GM23338 (cell line): Measurements from ENCODE around the gene MPPED1. TPM values are rescaled to one million over a fixed set of nuclear protein-coding genes. Genes with fewer than 3 reads are reported as not detected.

Experiments
- ATAC-seq: fragments of 200-7000 bp; cut with Tn5 transposase; 3 replicates; pipeline ENCODE4 v1.9.1; 2020
- DNase-seq: peaks from one replicate; pipeline ENCODE4 v3.0.0-alpha.2; 2015; ENCODE audit warnings: low spot score
- H2AFZ ChIP-seq: fragments of 200-600 bp; sonication (generic); 2 replicates; pipeline ENCODE4 v1.8.0; 2016; ENCODE audit warnings: antibody characterized with exemption, mild to moderate bottlenecking, moderate library complexity
- H3F3A ChIP-seq: fragments of 200-600 bp; sonication (generic); replicated peaks from 2 replicates; pipeline ENCODE4 v1.8.0; 2017; ENCODE audit warnings: antibody characterized with exemption, mixed run types, low read depth
- H3K27ac ChIP-seq: fragments of 200-600 bp; sonication (generic); 2 replicates; pipeline ENCODE4 v1.6.1; 2016; ENCODE audit warnings: low read depth
- H3K27me3 ChIP-seq: fragments of 200-600 bp; sonication (generic); 2 replicates; pipeline ENCODE4 v1.8.0; 2016; ENCODE audit warnings: mild to moderate bottlenecking, mixed run types, moderate library complexity; ENCODE audit not compliant: insufficient read depth
- H3K36me3 ChIP-seq: fragments of 200-600 bp; sonication (generic); 2 replicates; pipeline ENCODE4 v1.8.0; 2016; ENCODE audit warnings: mild to moderate bottlenecking; ENCODE audit not compliant: insufficient read depth
- H3K4me1 ChIP-seq: fragments of 200-600 bp; sonication (generic); 2 replicates; pipeline ENCODE4 v1.8.0; 2016; ENCODE audit warnings: mild to moderate bottlenecking, moderate library complexity; ENCODE audit not compliant: insufficient read depth
- H3K4me2 ChIP-seq: fragments of 200-600 bp; sonication (generic); 2 replicates; pipeline ENCODE4 v1.7.1; 2017; ENCODE audit warnings: mixed run types
- H3K4me3 ChIP-seq: fragments of 200-600 bp; sonication (generic); 2 replicates; pipeline ENCODE4 v1.6.1; 2016; ENCODE audit warnings: mixed run types
- H3K79me2 ChIP-seq: fragments of 200-600 bp; sonication (generic); replicated peaks from 2 replicates; pipeline ENCODE4 v1.8.0; 2017; ENCODE audit warnings: mild to moderate bottlenecking; ENCODE audit not compliant: insufficient read depth
- H3K9me2 ChIP-seq: fragments of 200-600 bp; sonication (generic); 2 replicates; pipeline ENCODE4 v1.8.0; 2017; ENCODE audit not compliant: insufficient read depth
- H4K20me1 ChIP-seq: fragments of 200-600 bp; sonication (generic); replicated peaks from 2 replicates; pipeline ENCODE4 v1.8.0; 2017; ENCODE audit warnings: mild to moderate bottlenecking; ENCODE audit not compliant: insufficient read depth
- H3K27ac Mint-ChIP-seq: 2 replicates; pipeline ENCODE4 v1.8.0; 2020; ENCODE audit warnings: inconsistent platforms, mild to moderate bottlenecking, moderate library complexity, mixed read lengths
- H3K27me3 Mint-ChIP-seq: 3 replicates; pipeline ENCODE4 v1.8.0; 2022; ENCODE audit warnings: low read depth, mild to moderate bottlenecking, moderate library complexity, mixed read lengths, inconsistent platforms; ENCODE audit not compliant: insufficient read depth, poor library complexity
- H3K36me3 Mint-ChIP-seq: 3 replicates; pipeline ENCODE4 v1.8.0; 2021; ENCODE audit warnings: low read depth, mild to moderate bottlenecking, inconsistent platforms, moderate library complexity, mixed read lengths
- H3K4me1 Mint-ChIP-seq: 3 replicates; pipeline ENCODE4 v1.8.0; 2020; ENCODE audit warnings: mild to moderate bottlenecking, inconsistent platforms, mixed read lengths
- H3K4me3 Mint-ChIP-seq: 3 replicates; pipeline ENCODE4 v1.8.0; 2021; ENCODE audit warnings: moderate library complexity, mild to moderate bottlenecking, inconsistent platforms, mixed read lengths
- H3K9me3 Mint-ChIP-seq: 3 replicates; pipeline ENCODE4 v1.8.0; 2020; ENCODE audit warnings: moderate library complexity, mild to moderate bottlenecking, inconsistent platforms, mixed read lengths
- CREB1 ChIP-seq: fragments of 250-450 bp; sonication (Bioruptor Pico); IDR thresholded peaks from 2 replicates; pipeline ENCODE4 v1.5.0; 2020; ENCODE audit warnings: low read depth, mild to moderate bottlenecking, moderate library complexity
- CTCF ChIP-seq, 2 experiments: fragments of 200-600 bp in 1 of 2; sonication (generic) in 1 of 2; conservative IDR thresholded peaks; 2 replicates each; pipeline versions ENCODE4 v1.5.1 to v1.6.1; 2016 to 2017; ENCODE audit warnings: antibody characterized with exemption in 2 of 2, low read depth in 2 of 2, mild to moderate bottlenecking in 2 of 2, moderate library complexity in 1 of 2
- ETS1 ChIP-seq: IDR thresholded peaks from 2 replicates; pipeline ENCODE4 v1.6.1; 2016; ENCODE audit warnings: antibody characterized with exemption
- EZH2 ChIP-seq: fragments of 200-600 bp; sonication (generic); IDR thresholded peaks from one replicate; pipeline ENCODE4 v1.8.0; 2017; ENCODE audit warnings: antibody characterized with exemption, mild to moderate bottlenecking, low read depth; ENCODE audit not compliant: unreplicated experiment
- EZH2phosphoT487 ChIP-seq: fragments of 200-600 bp; sonication (generic); IDR thresholded peaks from one replicate; pipeline ENCODE4 v1.8.1; 2018; ENCODE audit warnings: antibody characterized with exemption; ENCODE audit not compliant: unreplicated experiment
- JUNB ChIP-seq: IDR thresholded peaks from one replicate; pipeline ENCODE4 v1.6.1; 2016; ENCODE audit warnings: antibody characterized with exemption; ENCODE audit not compliant: unreplicated experiment
- NANOG ChIP-seq: IDR thresholded peaks from 2 replicates; pipeline ENCODE4 v1.6.1; 2016; ENCODE audit warnings: antibody characterized with exemption, borderline replicate concordance
- POLR2AphosphoS5 ChIP-seq: IDR thresholded peaks from 2 replicates; pipeline ENCODE4 v1.6.1; 2016; ENCODE audit warnings: antibody characterized with exemption, low read depth
- REST ChIP-seq: IDR thresholded peaks from one replicate; pipeline ENCODE4 v1.6.1; 2018; ENCODE audit warnings: antibody characterized with exemption; ENCODE audit not compliant: unreplicated experiment
- STAT1 ChIP-seq: IDR thresholded peaks from one replicate; pipeline ENCODE4 v1.6.1; 2016; ENCODE audit warnings: antibody characterized with exemption; ENCODE audit not compliant: unreplicated experiment
- ZNF114 ChIP-seq: fragments of 250-450 bp; sonication (Bioruptor Pico); IDR thresholded peaks from 2 replicates; pipeline ENCODE4 v1.5.0; 2020; ENCODE audit warnings: mild to moderate bottlenecking, moderate library complexity
- ZNF331 ChIP-seq: fragments of 250-450 bp; sonication (Bioruptor Pico); IDR thresholded peaks from 2 replicates; pipeline ENCODE4 v1.5.0; 2020; ENCODE audit warnings: low read depth, mild to moderate bottlenecking, moderate library complexity
- polyA plus RNA-seq: library from polyadenylated mRNA; unstranded; fragments of >200 nt; fragmentation: Nextera tagmentation; extraction: Ambion mirVana; gene quantifications from 2 replicates; pipeline ENCODE4 v1.2.1, GENCODE V29; 2016
- total RNA-seq: library from RNA; depleted of rRNA; stranded (reverse); fragments of >200 nt; shearing (Covaris generic); gene quantifications from 2 replicates; pipeline ENCODE4 v1.2.3, GENCODE V29; 2014
- TF ChIP-seq, protein P1 (sequence below): fragments of 250-450 bp; sonication (Bioruptor Pico); IDR thresholded peaks from 2 replicates; pipeline ENCODE4 v1.5.0; 2020; ENCODE audit warnings: mild to moderate bottlenecking, moderate library complexity

MPPED1 gene
- total and polyA plus RNA-seq, 2 experiments from 2014 or later, result 0.56 TPM; not detected in 1

DNA sequence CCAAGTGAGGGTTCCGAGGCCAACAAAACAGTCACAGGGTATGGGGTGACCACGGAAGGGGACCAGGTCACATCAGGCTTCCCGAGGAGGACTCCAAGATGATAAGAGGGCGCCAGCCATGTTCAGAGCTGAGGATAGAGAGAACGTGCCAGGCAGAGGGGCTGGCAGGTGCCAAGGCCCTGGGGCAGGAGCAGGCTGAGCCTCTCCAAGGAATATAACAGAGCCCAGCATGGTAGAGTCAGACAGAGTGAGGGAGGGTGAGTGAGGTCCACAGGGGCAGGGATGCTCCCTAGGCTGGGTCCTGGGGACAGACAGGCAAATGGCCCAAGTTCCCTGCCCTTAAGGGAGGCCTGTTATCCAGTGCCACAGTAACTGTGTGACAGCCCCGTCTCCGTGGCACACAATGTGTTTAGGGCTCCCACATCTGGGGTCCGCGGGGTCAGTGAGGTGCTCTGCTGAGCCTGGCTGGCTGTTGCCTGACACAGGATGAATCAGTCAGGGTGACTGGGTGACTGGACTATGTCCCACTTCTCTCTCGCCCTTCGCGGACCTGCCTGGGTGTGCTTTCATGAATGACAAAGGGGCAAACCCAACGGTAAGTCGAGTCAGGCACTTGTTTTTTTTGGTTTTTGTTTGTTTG, 105.3 kb downstream of the MPPED1 start:
- Histone ChIP-seq H3K4me2 (no peak overlapping the region), H3F3A (no peaks in the 10 kb centered on the region), H3K79me2 (no peaks in the 10 kb centered on the region), H4K20me1 (no peaks in the 10 kb centered on the region), H3K27me3 (no peaks in the 10 kb centered on the region), H2AFZ (no peak overlapping the region), H3K9me2 (no peaks in the 10 kb centered on the region), H3K27ac (no peak overlapping the region), H3K36me3 (no peaks in the 10 kb centered on the region), H3K4me3 (no peak overlapping the region), H3K4me1 (no peaks in the 10 kb centered on the region)
- Mint-ChIP-seq H3K4me1 (no peaks in the 10 kb centered on the region), H3K9me3 (no peaks in the 10 kb centered on the region; the same call in 2 of the 3 replicates), H3K4me3 (no peak overlapping the region), H3K36me3 (no peaks in the 10 kb centered on the region), H3K27me3 (peaks cover 2% of the 10 kb centered on the region), H3K27ac (no peak overlapping the region)
- TF ChIP-seq CTCF (conservative IDR thresholded peaks at IDR 0.05; ENCODE audit: low read depth in 2 of 2), result no peak
- TF ChIP-seq ETS1, result no peak
- TF ChIP-seq NANOG, result no peak
- no peak for TF ChIP-seq REST
- TF ChIP-seq, protein P1, sequence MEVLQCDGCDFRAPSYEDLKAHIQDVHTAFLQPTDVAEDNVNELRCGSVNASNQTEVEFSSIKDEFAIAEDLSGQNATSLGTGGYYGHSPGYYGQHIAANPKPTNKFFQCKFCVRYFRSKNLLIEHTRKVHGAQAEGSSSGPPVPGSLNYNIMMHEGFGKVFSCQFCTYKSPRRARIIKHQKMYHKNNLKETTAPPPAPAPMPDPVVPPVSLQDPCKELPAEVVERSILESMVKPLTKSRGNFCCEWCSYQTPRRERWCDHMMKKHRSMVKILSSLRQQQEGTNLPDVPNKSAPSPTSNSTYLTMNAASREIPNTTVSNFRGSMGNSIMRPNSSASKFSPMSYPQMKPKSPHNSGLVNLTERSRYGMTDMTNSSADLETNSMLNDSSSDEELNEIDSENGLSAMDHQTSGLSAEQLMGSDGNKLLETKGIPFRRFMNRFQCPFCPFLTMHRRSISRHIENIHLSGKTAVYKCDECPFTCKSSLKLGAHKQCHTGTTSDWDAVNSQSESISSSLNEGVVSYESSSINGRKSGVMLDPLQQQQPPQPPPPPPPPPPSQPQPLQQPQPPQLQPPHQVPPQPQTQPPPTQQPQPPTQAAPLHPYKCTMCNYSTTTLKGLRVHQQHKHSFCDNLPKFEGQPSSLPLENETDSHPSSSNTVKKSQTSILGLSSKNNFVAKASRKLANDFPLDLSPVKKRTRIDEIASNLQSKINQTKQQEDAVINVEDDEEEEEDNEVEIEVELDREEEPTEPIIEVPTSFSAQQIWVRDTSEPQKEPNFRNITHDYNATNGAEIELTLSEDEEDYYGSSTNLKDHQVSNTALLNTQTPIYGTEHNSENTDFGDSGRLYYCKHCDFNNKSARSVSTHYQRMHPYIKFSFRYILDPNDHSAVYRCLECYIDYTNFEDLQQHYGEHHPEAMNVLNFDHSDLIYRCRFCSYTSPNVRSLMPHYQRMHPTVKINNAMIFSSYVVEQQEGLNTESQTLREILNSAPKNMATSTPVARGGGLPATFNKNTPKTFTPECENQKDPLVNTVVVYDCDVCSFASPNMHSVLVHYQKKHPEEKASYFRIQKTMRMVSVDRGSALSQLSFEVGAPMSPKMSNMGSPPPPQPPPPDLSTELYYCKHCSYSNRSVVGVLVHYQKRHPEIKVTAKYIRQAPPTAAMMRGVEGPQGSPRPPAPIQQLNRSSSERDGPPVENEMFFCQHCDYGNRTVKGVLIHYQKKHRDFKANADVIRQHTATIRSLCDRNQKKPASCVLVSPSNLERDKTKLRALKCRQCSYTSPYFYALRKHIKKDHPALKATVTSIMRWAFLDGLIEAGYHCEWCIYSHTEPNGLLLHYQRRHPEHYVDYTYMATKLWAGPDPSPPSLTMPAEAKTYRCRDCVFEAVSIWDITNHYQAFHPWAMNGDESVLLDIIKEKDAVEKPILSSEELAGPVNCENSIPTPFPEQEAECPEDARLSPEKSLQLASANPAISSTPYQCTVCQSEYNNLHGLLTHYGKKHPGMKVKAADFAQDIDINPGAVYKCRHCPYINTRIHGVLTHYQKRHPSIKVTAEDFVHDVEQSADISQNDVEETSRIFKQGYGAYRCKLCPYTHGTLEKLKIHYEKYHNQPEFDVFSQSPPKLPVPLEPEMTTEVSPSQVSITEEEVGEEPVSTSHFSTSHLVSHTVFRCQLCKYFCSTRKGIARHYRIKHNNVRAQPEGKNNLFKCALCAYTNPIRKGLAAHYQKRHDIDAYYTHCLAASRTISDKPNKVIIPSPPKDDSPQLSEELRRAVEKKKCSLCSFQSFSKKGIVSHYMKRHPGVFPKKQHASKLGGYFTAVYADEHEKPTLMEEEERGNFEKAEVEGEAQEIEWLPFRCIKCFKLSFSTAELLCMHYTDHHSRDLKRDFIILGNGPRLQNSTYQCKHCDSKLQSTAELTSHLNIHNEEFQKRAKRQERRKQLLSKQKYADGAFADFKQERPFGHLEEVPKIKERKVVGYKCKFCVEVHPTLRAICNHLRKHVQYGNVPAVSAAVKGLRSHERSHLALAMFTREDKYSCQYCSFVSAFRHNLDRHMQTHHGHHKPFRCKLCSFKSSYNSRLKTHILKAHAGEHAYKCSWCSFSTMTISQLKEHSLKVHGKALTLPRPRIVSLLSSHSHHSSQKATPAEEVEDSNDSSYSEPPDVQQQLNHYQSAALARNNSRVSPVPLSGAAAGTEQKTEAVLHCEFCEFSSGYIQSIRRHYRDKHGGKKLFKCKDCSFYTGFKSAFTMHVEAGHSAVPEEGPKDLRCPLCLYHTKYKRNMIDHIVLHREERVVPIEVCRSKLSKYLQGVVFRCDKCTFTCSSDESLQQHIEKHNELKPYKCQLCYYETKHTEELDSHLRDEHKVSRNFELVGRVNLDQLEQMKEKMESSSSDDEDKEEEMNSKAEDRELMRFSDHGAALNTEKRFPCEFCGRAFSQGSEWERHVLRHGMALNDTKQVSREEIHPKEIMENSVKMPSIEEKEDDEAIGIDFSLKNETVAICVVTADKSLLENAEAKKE, result no peak
- TF ChIP-seq EZH2phosphoT487, result no peak
- no peak for TF ChIP-seq EZH2
- TF ChIP-seq ZNF331 (CRISPR knock-in tag), result no peak
- no peak for TF ChIP-seq ZNF114 (CRISPR knock-in tag)
- no peak for TF ChIP-seq STAT1
- no peak for TF ChIP-seq CREB1 (CRISPR knock-in tag)
- no peak for TF ChIP-seq POLR2AphosphoS5
- TF ChIP-seq JUNB, result no peak
- ATAC-seq, result no peak
- DNase-seq, result no peak
